Tibial nerve (tissue), 4 donors: ENCODE measurements around the gene GDPGP1. TPM values are rescaled to one million over a fixed set of nuclear protein-coding genes. Genes with fewer than 3 reads are reported as not detected.
A peak's percentile ranks its signal among the peaks of the same experiment; 100 is the strongest.

Source experiments
- DNase-seq, 2 donors: peaks; one replicate each; pipeline ENCODE4 v3.0.0-alpha.2; 2019; ENCODE audit warnings: low spot score in 2 of 2
- H3K27ac ChIP-seq, 4 donors: fragments of 200-600 bp; sonication (generic) in 3 of 4; one replicate each; pipeline ENCODE4 v1.5.1; 2017 to 2019; ENCODE audit warnings: mild to moderate bottlenecking in 1 of 4
- H3K27me3 ChIP-seq, 2 donors: fragments of 200-600 bp; sonication (generic) in 1 of 2; one replicate each; pipeline versions ENCODE4 v1.5.1 to v1.6.0; 2017 to 2019
- H3K36me3 ChIP-seq, 3 donors: fragments of 200-600 bp; sonication (generic); one replicate each; pipeline ENCODE4 v1.5.1; 2018 to 2019
- H3K4me1 ChIP-seq, 4 donors: fragments of 200-600 bp; sonication (generic) in 3 of 4; one replicate each; pipeline ENCODE4 v1.5.1; 2017 to 2019
- H3K4me3 ChIP-seq, 4 donors: fragments of 200-600 bp; sonication (generic) in 3 of 4; one replicate each; pipeline ENCODE4 v1.5.1; 2017 to 2019; ENCODE audit warnings: mild to moderate bottlenecking in 1 of 4, moderate library complexity in 1 of 4
- H3K9me3 ChIP-seq, 4 donors: fragments of 200-600 bp; sonication (generic) in 3 of 4; one replicate each; pipeline ENCODE4 v1.5.1; 2017 to 2019
- CTCF ChIP-seq, 5 experiments: fragments of 200-600 bp in 3 of 5; fragments of 450-650 bp in 2 of 5; sonication (generic) in 3 of 5; IDR thresholded peaks; one replicate each; pipeline ENCODE4 v1.5.1; 2016 to 2019; ENCODE audit warnings: antibody characterized with exemption in 5 of 5, mild to moderate bottlenecking in 3 of 5, moderate library complexity in 2 of 5
- EP300 ChIP-seq, 2 donors: sonication (generic); formaldehyde crosslinking; IDR thresholded peaks; one replicate each; pipeline ENCODE4 v1.6.1; 2017; ENCODE audit warnings: antibody characterized with exemption in 2 of 2, mild to moderate bottlenecking in 1 of 2
- POLR2A ChIP-seq, 2 donors: fragments of 450-650 bp; IDR thresholded peaks; one replicate each; pipeline ENCODE4 v1.6.1; 2017; ENCODE audit warnings: antibody characterized with exemption in 2 of 2, mild to moderate bottlenecking in 2 of 2, moderate library complexity in 2 of 2
- WGBS, 2 donors: methylation state at CpG; one replicate each; pipeline ENCODE4 v1.1.5; 2018; 5-methylcytosine and 5-hydroxymethylcytosine counted together
- total RNA-seq, 4 donors: library from RNA; depleted of rRNA; stranded (reverse); fragments of >200 nt; gene quantifications; one replicate each; pipeline ENCODE4 v1.1.0, GENCODE V29; 2016

The GDPGP1 gene
- total RNA-seq, 4 donors from 2014 or later: 1.4 to 6.9 (median 4.9) TPM

GRCh38 chr15:90201130-90201943 lies 32.7 kb upstream of the GDPGP1 start, which contains the start of gene SEMA4B:
Gene SEMA4B, plus strand, starts transcription at chr15:90201330. Its CDS starts 249 bp downstream, at chr15:90201579.
- H3K9me3 ChIP-seq: no peaks in the 10 kb centered on the region
- H3K36me3 ChIP-seq: peaks cover 0 to 8% (median 0%) of the 10 kb centered on the region in 3 donors
- TF ChIP-seq CTCF (IDR thresholded peaks at IDR 0.05): no peak
- no peak for TF ChIP-seq EP300 (IDR thresholded peaks at IDR 0.05)
- peak in 1 of 2 donors; percentile 44 for TF ChIP-seq POLR2A (IDR thresholded peaks at IDR 0.05)
- WGBS, 2 donors: 1% methylated on average over 24 to 41 of the region's 88 CpGs
- H3K4me3 ChIP-seq: peak within 1 kb of the TSS; percentile 63 to 92 (median 82)
- H3K4me1 ChIP-seq: peaks cover 0 to 74% (median 44%) of the 10 kb centered on the region in 4 donors
- peak; percentile 41 to 45 for DNase-seq
- H3K27me3 ChIP-seq: no peaks in the 10 kb centered on the region
- peak within 1 kb of the TSS; percentile 51 to 88 (median 86) for H3K27ac ChIP-seq

DNA sequence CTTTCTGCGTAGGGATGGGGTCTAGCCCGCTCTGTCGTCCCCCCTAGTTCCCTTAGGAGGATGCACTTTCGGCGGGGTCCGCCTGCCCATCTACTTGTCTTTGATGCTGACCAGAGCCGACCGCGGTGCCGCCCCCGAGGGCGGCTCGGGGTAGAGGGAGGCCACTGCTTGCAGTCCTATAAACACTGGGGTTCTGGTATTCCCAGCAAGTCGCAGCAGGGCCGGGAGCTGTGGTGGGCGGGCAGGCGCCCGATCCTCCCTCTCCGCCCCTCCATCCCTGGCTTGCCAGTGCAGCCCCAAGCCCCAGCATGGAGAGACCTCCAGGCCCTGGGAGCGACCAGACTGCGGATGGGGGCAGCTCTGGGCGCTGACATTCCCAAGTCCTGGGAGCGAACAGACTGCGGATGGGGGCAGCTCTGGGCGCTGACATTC lies 32.0 kb upstream of the GDPGP1 start:
- TF ChIP-seq CTCF (IDR thresholded peaks at IDR 0.05) (no peak), POLR2A (IDR thresholded peaks at IDR 0.05) (no peak), EP300 (IDR thresholded peaks at IDR 0.05) (no peak)
- Histone ChIP-seq H3K27ac (peak overlapping the region; percentile 51 to 88 (median 86)), H3K27me3 (no peaks in the 10 kb centered on the region), H3K4me1 (peaks cover 0 to 79% (median 44%) of the 10 kb centered on the region in 4 donors), H3K4me3 (peak overlapping the region; percentile 63 to 92 (median 82)), H3K36me3 (peaks cover 0 to 12% (median 0%) of the 10 kb centered on the region in 3 donors), H3K9me3 (no peaks in the 10 kb centered on the region)
- no peak for DNase-seq
- WGBS, 2 donors: 4 to 7% methylated on average over 13 to 25 of the region's 25 CpGs

DNA sequence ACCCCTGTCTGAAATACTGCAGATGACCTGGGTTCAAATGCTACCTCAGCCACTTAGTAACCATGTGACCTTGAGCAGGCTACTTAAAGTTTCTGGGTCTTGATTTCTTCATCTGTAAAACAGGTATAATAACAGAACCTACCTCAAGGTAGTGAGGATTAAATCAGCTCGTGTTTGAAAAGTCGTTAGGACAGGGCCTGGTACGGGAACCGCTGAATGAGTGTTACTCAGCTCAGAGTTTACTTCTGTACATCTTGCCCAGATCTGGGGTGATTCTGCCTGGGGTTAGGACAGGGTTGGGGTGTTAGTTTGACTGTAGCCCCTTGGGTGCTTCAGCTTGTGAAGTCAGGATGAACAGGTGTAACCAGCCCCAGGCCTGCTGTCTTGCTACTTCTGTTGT lies 31.1 kb upstream of the GDPGP1 start:
- no peak for DNase-seq
- no peak for TF ChIP-seq POLR2A (IDR thresholded peaks at IDR 0.05)
- TF ChIP-seq CTCF (IDR thresholded peaks at IDR 0.05): no peak
- no peak for TF ChIP-seq EP300 (IDR thresholded peaks at IDR 0.05)
- Histone ChIP-seq H3K4me1 (peaks cover 0 to 79% (median 44%) of the 10 kb centered on the region in 4 donors), H3K36me3 (peaks cover 0 to 21% (median 0%) of the 10 kb centered on the region in 3 donors), H3K27ac (peak overlapping the region in 3 of 4 donors; percentile 16 to 88 (median 87)), H3K9me3 (no peaks in the 10 kb centered on the region), H3K27me3 (no peaks in the 10 kb centered on the region), H3K4me3 (peak overlapping the region in 1 of 4 donors; percentile 92)
- WGBS, 2 donors: 75 to 84% methylated on average over 4 of the region's 4 CpGs

GRCh38 chr15:90203473-90203872 lies 30.5 kb upstream of the GDPGP1 start:
- H3K4me1 ChIP-seq: peaks cover 0 to 74% (median 44%) of the 10 kb centered on the region in 4 donors
- peak overlapping the region; percentile 16 to 88 (median 62) for H3K27ac ChIP-seq
- 85 to 90% methylated on average over 7 of the region's 7 CpGs for WGBS, 2 donors

More at GRCh38 chr15:90203473-90203872, 30.5 kb upstream of the GDPGP1 start:
- Histone ChIP-seq H3K9me3 (no peaks in the 10 kb centered on the region), H3K36me3 (peaks cover 0 to 21% (median 0%) of the 10 kb centered on the region in 3 donors), H3K4me3 (peak overlapping the region in 1 of 4 donors; percentile 0), H3K27me3 (no peaks in the 10 kb centered on the region)
- TF ChIP-seq CTCF (IDR thresholded peaks at IDR 0.05): no peak
- no peak for TF ChIP-seq POLR2A (IDR thresholded peaks at IDR 0.05)
- TF ChIP-seq EP300 (IDR thresholded peaks at IDR 0.05): no peak
- no peak for DNase-seq
